Liver (tissue), 3 donors: ENCODE results near the gene MEST.

Experiments used
- CTCF ChIP-seq: fragments of 150-350 bp; IDR thresholded peaks from 2 replicates; pipeline ENCODE4 v1.5.1; 2017; ENCODE audit warnings: improper control_type of control experiment, low read depth, low read length; ENCODE audit not compliant: missing input control
- EGR1 ChIP-seq, 2 donors: IDR thresholded peaks; 2 replicates each; pipeline ENCODE4 v1.6.1; 2016 to 2018; ENCODE audit warnings: antibody characterized with exemption in 2 of 2, low read depth in 2 of 2
- MAX ChIP-seq: IDR thresholded peaks from 2 replicates; pipeline ENCODE4 v1.6.1; 2016; ENCODE audit warnings: antibody characterized with exemption
- SP1 ChIP-seq: IDR thresholded peaks from 2 replicates; pipeline ENCODE4 v1.6.1; 2018; ENCODE audit warnings: antibody characterized with exemption, mild to moderate bottlenecking
- ZBTB33 ChIP-seq: IDR thresholded peaks from 2 replicates; pipeline ENCODE4 v1.6.1; 2016; ENCODE audit warnings: antibody characterized with exemption
- donor health status: healthy.
- donor health status: healthy.

GRCh38 chr7:130473289-130473688 is 18.6 kb upstream of the MEST start:
- TF ChIP-seq ZBTB33 (no peak), MAX (no peak), CTCF (no peak), SP1 (no peak), EGR1 (IDR thresholded peaks at IDR 0.05; ENCODE audit: low read depth in 2 of 2) (no peak)
